HUES64 (cell line): Measurements from ENCODE around the gene TNIK.

ENCODE experiments used
- H3K27ac ChIP-seq: 2 replicates; pipeline ENCODE4 v1.7.0; 2013; ENCODE audit warnings: low read depth, low read length, inconsistent platforms
- H3K27me3 ChIP-seq: 2 replicates; pipeline ENCODE4 v1.6.1; 2013; ENCODE audit warnings: mild to moderate bottlenecking, low read length; ENCODE audit not compliant: insufficient read depth
- H3K36me3 ChIP-seq: 2 replicates; pipeline ENCODE4 v1.6.1; 2013; ENCODE audit warnings: mild to moderate bottlenecking, low read length; ENCODE audit not compliant: insufficient read depth
- H3K4me1 ChIP-seq: 2 replicates; pipeline ENCODE4 v1.6.1; 2013; ENCODE audit warnings: mild to moderate bottlenecking, low read length, moderate library complexity; ENCODE audit not compliant: insufficient read depth
- H3K4me3 ChIP-seq: 2 replicates; pipeline ENCODE4 v1.5.1; 2013; ENCODE audit warnings: mild to moderate bottlenecking, low read length, moderate library complexity
- H3K9ac ChIP-seq: 2 replicates; pipeline ENCODE4 v1.6.1; 2013; ENCODE audit warnings: mild to moderate bottlenecking, low read depth, low read length
- H3K9me3 ChIP-seq: 2 replicates; pipeline ENCODE4 v1.6.1; 2013; ENCODE audit warnings: low read depth, low read length; ENCODE audit not compliant: insufficient read depth
- WGBS: fragments of 150-250, 120-280 bp; methylation state at CpG from one replicate; pipeline ENCODE4 v1.1.7; 2013; ENCODE audit warnings: missing lambda C conversion rate; 5-methylcytosine and 5-hydroxymethylcytosine counted together

TNIK gene

DNA sequence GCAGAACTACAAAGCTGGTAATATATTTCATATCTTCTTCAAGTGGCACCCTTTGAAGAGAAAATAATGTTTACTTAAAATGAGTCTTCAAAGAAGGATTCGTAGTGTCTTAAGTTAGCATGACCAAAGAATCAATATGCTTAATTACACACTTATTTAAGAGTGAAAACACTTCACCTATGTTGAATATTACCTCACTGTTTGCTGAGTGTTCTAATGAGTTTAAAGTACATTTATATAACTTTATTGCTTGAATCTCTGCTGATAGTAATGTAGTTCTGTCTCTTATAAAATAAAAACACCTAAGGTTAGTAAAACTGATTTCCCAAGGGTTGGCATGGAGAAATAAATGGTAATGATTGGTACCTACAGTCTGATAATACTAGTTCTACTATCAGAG lies 290.3 kb downstream of the TNIK start:
- WGBS = no CpG with 5 or more reads among the region's 1 CpG
- Histone ChIP-seq H3K4me1 (peaks cover 20% of the 10 kb centered on the region), H3K36me3 (peaks cover 4% of the 10 kb centered on the region; the same call in 1 of the 2 replicates), H3K9me3 (no peaks in the 10 kb centered on the region), H3K27me3 (no peaks in the 10 kb centered on the region), H3K9ac (no peak overlapping the region), H3K4me3 (no peak overlapping the region), H3K27ac (no peak overlapping the region)

DNA sequence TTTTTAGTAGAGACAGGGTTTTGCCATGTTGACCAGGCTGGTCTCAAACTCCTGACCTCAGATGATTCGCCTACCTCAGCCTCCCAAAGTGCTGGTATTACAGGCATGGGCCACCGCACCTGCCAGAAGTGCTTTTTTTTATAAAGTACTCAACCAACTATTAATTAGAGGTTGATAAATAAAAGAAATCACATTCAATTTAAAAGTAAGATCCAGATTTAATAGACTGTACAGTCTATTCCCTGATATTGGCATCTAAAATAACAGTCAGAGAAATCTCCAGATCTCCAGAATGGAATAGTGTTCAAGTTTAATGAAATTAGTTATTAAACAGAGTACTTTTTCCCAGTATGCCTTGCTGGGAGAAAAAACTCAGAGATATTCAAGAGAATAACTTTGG lies 290.8 kb downstream of the TNIK start:
- 88% methylated on average over 2 of the region's 2 CpGs for WGBS
- H3K27me3 ChIP-seq = no peaks in the 10 kb centered on the region
- H3K36me3 ChIP-seq = peaks cover 8% of the 10 kb centered on the region; the same call in 1 of the 2 replicates

DNA sequence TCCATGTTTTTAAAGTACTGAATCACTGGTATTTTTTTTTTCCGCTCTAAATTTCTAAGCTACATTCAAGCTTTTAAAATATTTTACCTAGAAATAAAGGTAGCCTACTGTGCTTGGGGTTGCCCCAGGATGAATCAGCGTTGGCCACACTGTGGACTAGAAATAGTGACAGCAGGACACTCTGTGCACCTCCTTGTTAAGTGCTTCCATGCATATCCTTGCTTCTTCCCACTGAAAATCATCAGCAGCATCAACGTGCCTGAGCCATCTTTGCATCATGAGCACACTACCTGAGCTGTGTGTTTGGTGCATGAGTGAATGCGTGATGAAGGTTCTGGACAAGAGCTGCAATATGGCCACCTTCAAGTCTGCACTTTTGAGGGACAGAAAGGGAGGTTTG lies 291.7 kb downstream of the TNIK start:
- H3K27me3 ChIP-seq = no peaks in the 10 kb centered on the region
- peaks cover 20% of the 10 kb centered on the region for H3K4me1 ChIP-seq
- H3K4me3 ChIP-seq = no peak overlapping the region
- H3K27ac ChIP-seq = no peak overlapping the region
- H3K36me3 ChIP-seq = peaks cover 14% of the 10 kb centered on the region; the same call in 1 of the 2 replicates
- H3K9me3 ChIP-seq = no peaks in the 10 kb centered on the region
- 89% methylated on average over 4 of the region's 4 CpGs for WGBS
- no peak overlapping the region for H3K9ac ChIP-seq

More for the DNA sequence above, 290.8 kb downstream of the TNIK start:
- H3K9me3 ChIP-seq = no peaks in the 10 kb centered on the region
- H3K27ac ChIP-seq = no peak overlapping the region
- no peak overlapping the region for H3K9ac ChIP-seq
- H3K4me1 ChIP-seq = peaks cover 20% of the 10 kb centered on the region
- H3K4me3 ChIP-seq = no peak overlapping the region

GRCh38 chr3:171168086-171168485 lies 292.1 kb downstream of the TNIK start:
- Histone ChIP-seq H3K9ac (no peak overlapping the region), H3K4me3 (no peak overlapping the region), H3K27me3 (no peaks in the 10 kb centered on the region), H3K36me3 (peaks cover 15% of the 10 kb centered on the region), H3K9me3 (peaks cover 3% of the 10 kb centered on the region), H3K27ac (no peak overlapping the region; the same call in 1 of the 2 replicates), H3K4me1 (peaks cover 20% of the 10 kb centered on the region)
- 84% methylated on average over 5 of the region's 5 CpGs for WGBS

GRCh38 chr3:171165983-171166382 lies 294.2 kb downstream of the TNIK start:
- no peaks in the 10 kb centered on the region for H3K27me3 ChIP-seq
- 93% methylated on average over 1 of the region's 1 CpG for WGBS
- H3K4me3 ChIP-seq = no peak overlapping the region
- H3K9ac ChIP-seq = no peak overlapping the region
- peaks cover 23% of the 10 kb centered on the region for H3K36me3 ChIP-seq
- H3K4me1 ChIP-seq = peaks cover 20% of the 10 kb centered on the region
- peaks cover 10% of the 10 kb centered on the region for H3K9me3 ChIP-seq
- no peak overlapping the region for H3K27ac ChIP-seq

- WGBS = 49% methylated on average over 2 of the region's 3 CpGs
- Histone ChIP-seq H3K27ac (no peak overlapping the region), H3K9ac (no peak overlapping the region), H3K4me1 (peaks cover 20% of the 10 kb centered on the region), H3K27me3 (no peaks in the 10 kb centered on the region), H3K4me3 (no peak overlapping the region), H3K9me3 (peaks cover 10% of the 10 kb centered on the region), H3K36me3 (peaks cover 28% of the 10 kb centered on the region)
Measured at GRCh38 chr3:171165499-171165921, 294.7 kb downstream of the TNIK start.

DNA sequence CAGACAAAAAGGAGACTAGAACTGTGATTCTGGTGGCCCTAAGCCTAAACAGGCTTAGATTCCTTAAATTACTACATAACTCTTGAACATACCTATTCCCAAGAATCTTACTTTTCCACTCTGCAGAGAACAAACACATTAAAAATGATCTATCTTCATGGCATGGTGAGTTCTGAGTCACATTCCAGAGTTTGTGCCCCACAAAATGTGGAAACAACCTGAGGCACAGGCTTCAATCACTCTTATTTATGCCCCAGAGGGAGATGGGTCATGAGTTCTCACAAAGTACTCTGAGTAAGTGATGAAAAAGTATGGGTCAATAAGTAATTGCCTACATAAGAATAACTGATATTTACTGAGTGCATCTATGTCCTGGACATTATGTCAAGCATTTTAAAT lies 296.1 kb downstream of the TNIK start:
- Histone ChIP-seq H3K27me3 (no peaks in the 10 kb centered on the region), H3K9ac (no peak overlapping the region), H3K27ac (no peak overlapping the region), H3K4me3 (no peak overlapping the region), H3K4me1 (peaks cover 20% of the 10 kb centered on the region), H3K36me3 (peaks cover 39% of the 10 kb centered on the region), H3K9me3 (peaks cover 10% of the 10 kb centered on the region)

DNA sequence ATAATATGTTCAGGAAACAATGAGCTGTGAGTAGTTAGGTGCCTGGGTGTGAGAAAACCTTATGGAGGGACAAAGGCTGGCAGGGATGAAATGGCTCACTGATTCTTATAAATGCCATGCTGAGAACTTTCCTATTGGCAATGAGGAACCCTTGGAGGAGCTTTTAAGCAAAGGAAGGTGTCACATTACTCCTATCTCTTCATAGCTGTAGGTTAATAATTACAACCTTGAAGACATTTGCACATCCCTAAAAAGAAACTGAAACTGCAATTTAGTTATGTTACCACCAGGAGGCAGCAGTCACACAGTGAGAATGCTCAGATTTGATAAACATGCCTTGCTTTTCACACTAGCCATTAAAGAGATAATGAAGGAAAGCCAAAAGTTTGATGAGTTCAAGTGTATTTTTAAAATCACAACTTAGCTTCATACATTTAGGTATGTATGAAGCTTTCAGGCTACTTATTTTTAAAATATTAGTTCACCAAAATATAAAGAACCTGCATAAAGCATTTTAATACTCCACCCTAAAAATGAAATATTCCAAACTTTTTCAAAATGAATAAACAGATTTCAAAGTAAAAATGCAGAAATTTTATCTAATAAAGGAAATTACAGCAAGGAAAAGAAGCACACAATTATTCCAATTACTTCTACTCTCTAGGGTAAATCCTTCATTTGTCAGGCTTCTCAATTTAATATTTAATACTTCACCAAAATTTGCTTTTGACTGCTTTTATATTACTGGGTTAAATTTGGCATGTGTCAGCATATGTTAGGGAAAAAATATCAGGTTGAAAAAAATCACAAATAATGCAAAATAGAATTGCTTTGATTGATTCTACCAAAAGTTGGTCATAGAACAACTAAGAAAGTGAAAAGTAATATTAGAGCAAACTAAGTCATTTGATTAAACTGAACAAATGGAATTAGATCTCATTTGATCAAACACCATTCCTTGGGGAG lies 296.8 kb downstream of the TNIK start:
- peaks cover 39% of the 10 kb centered on the region for H3K36me3 ChIP-seq
- H3K4me1 ChIP-seq = peaks cover 16% of the 10 kb centered on the region
- H3K27me3 ChIP-seq = no peaks in the 10 kb centered on the region
- no peak overlapping the region for H3K4me3 ChIP-seq
- no peak overlapping the region for H3K9ac ChIP-seq
- H3K27ac ChIP-seq = no peak overlapping the region
- peaks cover 10% of the 10 kb centered on the region for H3K9me3 ChIP-seq

DNA sequence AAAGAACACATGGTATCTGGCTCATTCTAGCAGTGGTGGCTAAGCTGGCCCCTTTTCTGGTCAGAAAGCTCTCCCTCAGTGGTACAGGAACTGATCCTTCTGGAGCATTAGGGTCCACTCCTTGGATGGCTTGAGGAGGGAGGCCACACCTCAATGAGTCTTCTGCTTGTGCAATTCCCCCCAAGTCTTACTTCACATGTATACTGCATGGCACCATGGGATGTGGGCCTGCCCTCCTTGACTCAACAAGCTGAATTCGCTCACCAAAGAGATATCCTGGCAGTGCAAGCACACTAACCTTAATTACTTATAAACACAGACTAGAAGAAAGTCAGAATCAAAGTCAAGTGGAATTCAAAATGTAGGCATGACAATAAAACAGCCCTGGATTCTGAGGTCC lies 299.9 kb downstream of the TNIK start:
- H3K36me3 ChIP-seq = peaks cover 38% of the 10 kb centered on the region
- no peaks in the 10 kb centered on the region for H3K4me1 ChIP-seq
- peaks cover 10% of the 10 kb centered on the region for H3K9me3 ChIP-seq
- no peaks in the 10 kb centered on the region for H3K27me3 ChIP-seq
- H3K9ac ChIP-seq = no peak overlapping the region
- WGBS = 96% methylated on average over 1 of the region's 1 CpG
- H3K4me3 ChIP-seq = no peak overlapping the region
- no peak overlapping the region for H3K27ac ChIP-seq

DNA sequence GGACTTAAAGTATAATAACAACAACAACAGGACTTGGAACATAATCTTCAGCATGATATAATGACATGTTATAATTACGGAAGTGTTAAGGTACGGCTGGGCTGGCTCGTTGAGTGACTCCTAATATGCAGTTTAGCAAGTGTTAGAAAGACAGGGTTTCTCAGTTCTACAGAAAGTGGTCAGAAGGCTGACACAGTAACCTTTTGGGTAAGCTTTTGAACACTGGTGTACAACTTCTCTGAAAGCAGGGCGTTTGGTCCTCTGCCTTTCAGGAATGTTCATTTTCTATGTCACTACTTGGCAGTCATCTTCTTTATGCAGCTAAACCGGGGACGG lies 300.4 kb downstream of the TNIK start:
- Histone ChIP-seq H3K36me3 (peaks cover 38% of the 10 kb centered on the region), H3K4me3 (no peak overlapping the region), H3K9ac (no peak overlapping the region), H3K4me1 (no peaks in the 10 kb centered on the region), H3K9me3 (peaks cover 10% of the 10 kb centered on the region), H3K27me3 (no peaks in the 10 kb centered on the region), H3K27ac (no peak overlapping the region)
- WGBS = 92% methylated on average over 6 of the region's 6 CpGs

DNA sequence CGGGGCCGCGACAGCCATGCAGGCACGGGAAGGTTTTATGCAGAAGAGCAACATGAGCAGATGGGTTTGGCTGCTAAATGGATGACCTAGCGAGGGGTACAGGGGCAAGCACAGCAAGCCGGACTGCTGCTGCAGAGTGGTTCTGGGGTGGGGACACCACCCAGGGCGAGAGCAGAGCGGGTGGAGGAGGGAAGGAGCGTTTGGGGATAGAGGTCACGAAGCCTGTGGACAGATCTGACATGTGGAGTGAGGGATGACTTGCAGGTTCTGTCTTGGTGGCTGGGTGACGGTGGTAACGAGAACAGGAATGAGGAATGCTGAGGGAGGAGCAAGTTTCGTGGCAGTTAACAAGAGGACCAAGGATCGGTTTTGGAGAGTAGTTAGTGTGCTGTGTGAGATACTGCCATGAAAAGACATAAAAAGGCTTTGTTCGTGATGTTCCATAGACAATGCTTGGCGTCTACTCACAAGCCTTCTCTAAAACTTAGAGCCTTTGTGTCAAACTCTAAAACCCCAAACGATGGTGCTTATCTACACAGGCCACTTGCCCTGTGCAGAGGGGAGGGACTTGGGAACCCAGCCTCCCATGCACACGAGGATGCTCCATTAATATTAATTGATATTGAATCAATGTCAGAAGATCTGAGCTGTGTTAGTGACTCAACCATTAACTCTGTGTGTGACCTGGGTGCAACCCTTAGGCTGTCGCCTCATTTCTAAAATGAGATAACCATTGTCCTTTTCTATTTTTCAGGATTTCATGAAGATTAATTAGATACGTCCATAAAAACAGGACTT lies 301.0 kb downstream of the TNIK start:
- Histone ChIP-seq H3K4me1 (no peaks in the 10 kb centered on the region), H3K4me3 (no peak overlapping the region), H3K27me3 (no peaks in the 10 kb centered on the region), H3K27ac (no peak overlapping the region), H3K9me3 (peaks cover 10% of the 10 kb centered on the region), H3K36me3 (peaks cover 32% of the 10 kb centered on the region), H3K9ac (no peak overlapping the region)
- WGBS = 93% methylated on average over 20 of the region's 20 CpGs
